T47D (cell line): ENCODE measurements around the gene SHC4.

Experiments used
- DNase-seq, 2 experiments: peaks; one replicate each; pipeline versions ENCODE4 v3.0.0 to v3.0.0-alpha.2; 2011 to 2012; ENCODE audit warnings: low read depth in 1 of 2, low spot score in 1 of 2
- JUND ChIP-seq: IDR thresholded peaks from 2 replicates; pipeline ENCODE4 v1.6.1; 2012; ENCODE audit warnings: low read depth
- in situ Hi-C: cut with HindIII; loops from 2 replicates; pipeline ENCODE4 v1.10.0; 2016; ENCODE audit warnings: low sequenced_read_pairs, low pct_unique_long_range_greater_than_20kb

The SHC4 gene

DNA sequence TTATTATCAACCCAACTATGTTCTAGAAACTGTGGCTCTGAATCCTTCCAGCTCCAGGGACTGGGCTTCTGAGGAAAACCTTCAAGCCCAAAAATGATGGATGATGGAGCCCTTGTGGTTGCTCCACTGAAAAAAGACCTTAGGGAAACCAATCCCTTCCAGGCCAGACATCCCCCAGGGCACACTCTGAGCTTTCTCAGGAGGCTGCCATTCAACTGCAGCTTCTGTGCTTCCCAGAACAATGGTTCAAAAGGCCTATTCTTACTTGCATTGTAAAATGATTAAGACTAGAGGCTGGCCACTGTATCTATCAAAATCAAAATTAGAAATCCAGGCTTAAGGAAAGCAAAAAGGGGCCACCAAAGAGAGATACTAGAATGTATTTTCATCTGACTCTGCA, 58.5 kb downstream of the SHC4 start:
- in situ Hi-C loops = no loop called here
- DNase-seq = no peak
- no peak for TF ChIP-seq JUND

DNA sequence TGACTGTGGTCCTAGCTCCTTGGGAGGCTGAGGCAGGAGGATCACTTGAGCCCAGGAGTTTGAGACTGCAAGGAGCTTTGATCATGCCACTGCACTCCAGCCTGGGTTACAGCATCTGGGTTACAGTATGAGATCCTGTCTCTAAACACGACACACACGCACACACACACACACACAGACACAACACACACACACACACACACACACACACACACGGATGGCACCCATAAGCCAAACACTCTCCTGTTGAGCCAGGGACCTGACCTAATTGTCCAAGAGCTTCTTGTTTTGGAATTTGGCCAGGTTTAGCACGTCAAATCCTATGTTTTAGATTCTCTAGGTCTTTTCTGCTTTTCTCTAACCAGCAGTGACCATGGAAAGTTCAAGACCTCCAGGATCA, 59.0 kb downstream of the SHC4 start:
- no peak for DNase-seq
- no peak for TF ChIP-seq JUND
- in situ Hi-C loops = no loop called here

DNA sequence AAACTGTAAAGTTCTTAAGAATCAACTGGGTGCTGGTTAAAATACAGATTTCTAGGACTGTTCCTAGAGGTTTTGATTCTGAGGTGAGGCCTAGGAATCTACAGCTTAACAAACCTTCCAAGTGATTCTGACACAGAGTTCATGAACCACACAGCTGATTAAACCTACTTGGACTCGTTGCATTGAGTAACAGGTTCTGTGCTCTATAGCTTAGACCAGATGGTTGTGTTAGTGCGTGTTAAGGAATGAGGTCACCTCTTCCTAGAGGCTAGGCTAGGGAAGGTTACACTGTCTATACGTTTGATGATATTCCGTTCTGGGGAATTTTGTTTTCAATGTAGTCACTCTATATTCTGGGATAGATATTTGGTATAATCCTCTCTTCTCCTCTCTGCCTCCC, 63.9 kb downstream of the SHC4 start:
- in situ Hi-C loops = no loop called here
- DNase-seq = no peak
- no peak for TF ChIP-seq JUND

DNA sequence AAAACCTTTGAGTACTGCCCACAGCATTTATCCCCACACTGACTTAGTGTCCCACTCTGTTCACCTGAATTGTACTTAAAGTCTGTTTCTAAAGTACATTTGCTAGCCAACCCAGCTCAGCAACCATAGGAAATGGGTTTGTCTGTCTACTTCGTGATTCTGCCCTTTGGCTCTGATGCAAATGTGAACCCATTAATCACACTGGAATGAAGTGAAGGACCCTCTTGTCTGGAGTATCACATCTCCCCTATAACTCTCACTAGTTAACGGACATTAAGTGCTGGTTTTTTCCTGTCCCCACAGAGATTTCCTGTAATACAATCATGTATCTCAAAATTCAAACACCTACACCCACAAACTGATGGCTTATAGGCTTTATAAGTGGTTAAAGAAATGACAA, 65.3 kb downstream of the SHC4 start:
- no peak for DNase-seq
- TF ChIP-seq JUND = no peak
- in situ Hi-C loops = no loop called here

DNA sequence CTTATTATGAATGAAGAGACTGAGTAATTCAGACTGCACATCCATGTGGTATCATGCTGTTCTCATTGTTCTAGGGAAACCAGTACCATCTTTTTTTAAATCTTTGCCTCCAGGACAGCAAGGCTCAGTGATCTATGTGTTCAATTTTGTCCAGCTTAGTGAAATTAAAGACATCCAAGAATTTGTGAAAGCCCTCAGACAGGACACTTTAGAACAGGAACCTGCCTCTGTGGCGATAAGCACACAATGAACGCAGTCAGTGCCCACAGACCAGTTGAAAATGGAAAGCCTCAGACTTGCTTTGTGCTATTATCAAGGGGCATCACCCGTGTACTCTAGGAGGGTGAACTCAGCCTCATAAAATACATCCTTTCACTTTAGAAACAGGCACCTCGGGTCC, 65.7 kb downstream of the SHC4 start:
- DNase-seq = no peak
- no peak for TF ChIP-seq JUND
- in situ Hi-C loops = no loop called here

DNA sequence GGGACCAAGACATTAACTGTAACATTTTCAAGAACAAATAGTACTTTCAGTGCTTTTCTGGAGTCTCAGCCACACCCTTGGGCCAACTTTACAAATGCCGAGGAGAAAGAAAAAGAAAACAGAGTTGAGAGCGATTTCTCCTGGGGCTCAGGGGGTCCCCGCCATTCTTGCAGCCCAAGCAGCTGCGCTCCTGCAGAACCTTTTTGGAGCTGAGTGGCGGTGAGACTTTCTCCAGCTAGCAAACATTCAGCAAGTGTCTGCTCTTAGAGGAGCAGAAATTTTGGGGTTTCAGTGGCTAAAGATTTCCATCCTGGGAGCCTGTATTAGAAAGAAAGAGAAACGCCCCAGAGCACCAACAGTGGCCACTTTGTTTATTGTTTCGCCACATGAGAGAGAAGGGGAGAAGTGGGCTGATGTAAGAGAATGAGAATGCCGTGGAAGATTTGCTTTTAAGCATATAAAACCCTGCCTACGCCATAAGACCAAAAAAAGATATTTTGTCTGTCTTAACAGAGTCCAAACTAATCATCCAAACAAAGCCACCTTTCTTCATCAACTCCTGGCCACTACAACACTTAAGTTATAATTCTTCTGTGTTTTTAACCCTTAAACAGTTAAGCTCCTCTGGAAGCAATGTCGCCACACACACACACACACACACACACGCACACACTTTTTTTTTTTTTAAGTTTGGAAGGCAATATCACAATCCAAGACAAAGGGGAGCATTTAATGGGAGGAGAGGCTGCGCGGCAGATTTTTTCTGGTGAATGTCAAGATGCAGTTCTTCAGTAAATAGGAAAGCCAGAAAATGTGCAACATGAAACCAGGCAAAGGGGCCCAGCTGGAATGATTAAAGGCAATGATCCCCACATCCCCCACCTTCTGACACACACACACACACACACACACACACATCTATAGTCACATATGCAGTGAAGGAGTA, 66.6 kb downstream of the SHC4 start:
- TF ChIP-seq JUND = no peak
- in situ Hi-C loops = no loop called here
- DNase-seq = no peak

DNA sequence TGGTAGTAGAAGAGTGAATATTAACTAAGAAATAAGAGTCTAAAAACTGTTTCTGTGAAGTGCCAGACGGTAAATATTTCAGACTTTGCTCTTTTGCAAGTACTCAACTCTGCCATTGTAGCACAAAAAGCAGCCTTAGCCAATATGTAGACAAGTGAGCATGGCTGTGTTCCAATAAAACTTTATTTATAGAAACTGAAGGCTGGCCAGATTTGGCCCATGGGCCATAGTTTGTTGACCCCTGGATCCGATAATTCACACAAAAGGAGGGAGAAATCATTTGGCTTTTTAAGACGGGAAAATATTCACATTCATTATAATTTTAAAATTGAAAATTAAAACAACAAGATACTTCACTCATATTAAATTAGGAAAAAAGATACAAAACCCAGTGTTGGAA, 70.4 kb downstream of the SHC4 start:
- in situ Hi-C loops = no loop called here
- DNase-seq = no peak
- TF ChIP-seq JUND = no peak

DNA sequence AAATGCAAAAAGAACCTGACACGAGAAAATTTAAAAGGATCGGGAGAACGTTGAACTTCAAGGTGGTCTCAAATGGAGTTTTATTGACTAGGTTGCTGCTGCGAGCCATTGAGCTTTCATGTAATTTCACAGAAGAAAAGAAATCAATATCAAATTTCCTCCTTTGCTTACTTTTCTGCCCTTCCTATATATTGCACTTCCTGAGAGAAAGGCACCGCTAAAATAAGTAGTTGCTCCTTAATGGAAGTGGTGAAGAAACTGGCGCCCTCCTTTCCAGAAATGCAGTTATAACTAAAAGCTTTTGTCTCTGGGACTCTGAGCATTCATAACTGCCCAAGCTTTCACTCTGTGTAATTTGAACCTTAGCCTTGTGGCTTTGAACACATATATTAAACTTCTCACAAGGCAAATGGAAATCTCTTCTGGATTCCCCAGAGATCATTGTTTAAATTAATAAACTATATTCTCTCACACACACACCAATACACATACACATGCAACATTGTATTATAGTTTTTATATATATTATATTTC, 72.4 kb downstream of the SHC4 start:
- in situ Hi-C loops = no loop called here
- no peak for TF ChIP-seq JUND
- no peak for DNase-seq

DNA sequence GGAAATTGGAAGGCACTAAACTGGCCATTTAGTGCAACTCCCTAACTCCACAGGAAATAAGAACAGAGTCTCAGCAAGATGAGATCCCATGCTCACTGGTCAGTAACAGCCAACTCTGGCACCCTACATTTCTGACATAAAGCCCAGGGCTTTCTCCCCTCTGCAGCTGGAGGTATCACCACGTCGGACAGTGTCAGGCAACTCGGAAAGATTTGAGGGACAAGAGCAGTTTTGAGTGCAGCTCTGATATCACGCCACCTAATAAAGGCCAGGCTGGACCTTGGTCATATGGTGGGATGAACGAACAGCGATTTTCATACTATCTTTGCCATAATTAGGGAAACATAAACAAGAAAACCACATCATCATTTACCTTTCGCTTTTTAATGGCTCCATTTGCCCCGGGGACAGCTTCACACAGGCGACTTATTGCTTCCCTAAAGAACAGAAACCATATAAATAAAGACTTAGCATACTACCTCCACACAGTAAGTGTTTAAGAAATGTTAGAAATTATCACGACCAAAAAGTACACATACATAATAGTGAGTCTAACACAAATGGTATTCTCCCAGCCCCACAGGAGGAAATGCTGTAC, 73.2 kb downstream of the SHC4 start:
- no peak for DNase-seq
- TF ChIP-seq JUND = no peak
- in situ Hi-C loops = no loop called here

DNA sequence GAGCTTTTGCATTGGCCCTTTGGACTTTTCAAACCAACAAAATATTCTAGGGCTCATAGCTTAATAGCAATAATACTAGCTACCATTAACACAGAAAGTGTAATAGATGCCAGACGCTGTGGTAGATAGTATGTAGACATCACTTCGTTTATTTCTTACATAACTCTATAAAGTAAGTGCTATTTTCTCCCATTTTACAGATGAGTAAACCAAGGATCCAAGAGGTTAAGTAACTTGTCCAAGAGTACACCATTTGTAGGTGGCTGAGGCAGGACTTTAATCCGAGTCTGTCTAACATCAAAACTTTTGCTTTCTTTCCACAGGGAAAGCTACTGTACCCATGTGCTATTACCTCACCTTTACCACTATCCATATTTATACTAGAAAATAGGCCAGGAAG, 73.8 kb downstream of the SHC4 start:
- in situ Hi-C loops = no loop called here
- TF ChIP-seq JUND = no peak
- DNase-seq = no peak

DNA sequence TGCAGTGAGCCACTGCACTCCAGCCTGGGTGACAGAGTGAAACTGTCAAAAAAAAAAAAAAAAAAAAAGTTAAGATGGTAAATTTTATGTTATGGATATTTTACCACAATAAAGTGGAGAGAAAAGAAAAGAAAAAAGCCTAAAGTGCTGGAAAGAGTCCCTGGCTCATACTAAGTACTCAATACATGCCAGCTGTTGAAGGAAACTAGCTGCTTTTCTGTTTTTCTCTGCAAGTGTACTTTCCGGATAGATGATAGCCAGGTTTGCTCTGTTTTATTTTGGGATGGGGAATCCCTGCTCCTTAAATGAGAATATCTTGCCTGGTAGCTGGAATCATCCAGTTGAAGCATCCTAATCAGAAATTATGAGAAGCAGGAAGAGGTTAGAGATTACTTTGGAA, 74.9 kb downstream of the SHC4 start:
- TF ChIP-seq JUND = no peak
- in situ Hi-C loops = no loop called here
- DNase-seq = no peak

DNA sequence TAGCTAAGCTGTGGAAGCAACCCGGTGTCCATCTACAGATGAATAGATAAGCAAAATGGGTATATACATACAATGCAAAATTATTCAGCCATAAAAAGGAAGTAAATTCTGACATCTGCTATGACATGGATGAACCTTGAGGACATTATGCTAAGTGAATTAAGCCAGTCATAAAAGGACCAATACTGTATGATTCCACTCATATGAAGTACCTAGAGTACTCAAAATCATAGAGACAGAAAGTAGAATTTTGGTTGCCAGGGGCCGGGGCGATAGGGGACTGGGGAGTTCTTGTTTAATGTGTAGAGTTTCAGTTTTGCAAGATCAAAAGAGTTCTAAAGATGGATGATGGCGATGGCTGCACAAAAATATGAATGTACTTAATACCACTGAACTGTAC, 75.5 kb downstream of the SHC4 start:
- in situ Hi-C loops = no loop called here
- no peak for TF ChIP-seq JUND
- no peak for DNase-seq

DNA sequence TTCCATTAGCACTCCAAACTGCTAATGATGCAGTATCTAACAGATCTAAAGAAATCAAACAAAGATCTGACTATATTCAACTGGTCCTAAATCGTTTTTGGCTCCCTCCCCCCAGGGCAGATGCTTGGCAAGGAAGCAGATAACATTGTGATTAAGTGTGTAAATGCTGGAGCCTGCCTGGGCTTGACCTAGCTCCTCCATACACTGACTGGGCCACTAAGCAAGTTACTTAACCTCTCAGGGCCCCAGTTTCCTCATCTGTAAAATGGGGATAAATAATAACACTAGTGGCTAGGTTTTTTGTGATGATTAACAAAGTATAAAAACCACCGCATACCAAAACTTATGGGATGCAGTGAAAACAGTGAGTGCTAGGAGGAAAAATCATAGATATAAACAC, 76.6 kb downstream of the SHC4 start:
- no peak for DNase-seq
- no peak for TF ChIP-seq JUND
- in situ Hi-C loops = no loop called here

DNA sequence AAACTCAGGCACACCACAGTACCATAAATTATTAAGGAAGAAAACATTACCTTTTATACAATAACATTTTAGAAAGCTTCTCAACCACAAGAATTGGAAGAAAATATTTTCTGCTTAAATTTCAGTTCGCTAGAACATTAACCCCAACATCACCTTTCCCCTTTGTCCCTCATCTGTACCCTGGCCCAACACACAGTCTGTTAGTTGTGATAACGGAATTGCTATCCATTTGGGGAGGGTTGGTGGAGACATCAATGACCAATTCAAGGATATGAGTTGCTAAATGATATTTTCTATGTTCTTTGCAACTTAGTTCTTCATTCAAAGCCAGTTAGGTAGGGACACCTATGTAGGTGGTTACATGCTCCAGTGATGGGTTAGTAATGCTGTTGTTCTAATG, 80.0 kb downstream of the SHC4 start:
- no peak for TF ChIP-seq JUND
- in situ Hi-C loops = no loop called here
- DNase-seq = no peak
